BLaER1 treated with 17β-estradiol and CSF1 and Interleukin-3, amounts not matched to agents 10 nM and 100 nM (cell line): Measurements from ENCODE around the gene USP49.

Experiments
- H3K27ac ChIP-seq, 11 experiments: shearing (Covaris generic); formaldehyde crosslinking; 2 replicates each; pipeline ENCODE4 v1.8.1; 2022
- H3K27me3 ChIP-seq, 11 experiments: shearing (Covaris generic); formaldehyde crosslinking; 2 replicates each; pipeline ENCODE4 v1.8.1; 2022
- H3K36me3 ChIP-seq, 11 experiments: shearing (Covaris generic); formaldehyde crosslinking; 2 replicates each; pipeline ENCODE4 v1.8.1; 2022
- H3K4me1 ChIP-seq, 10 experiments: shearing (Covaris generic); formaldehyde crosslinking; 2 replicates each; pipeline ENCODE4 v1.8.1; 2022
- H3K4me2 ChIP-seq, 11 experiments: shearing (Covaris generic); formaldehyde crosslinking; 2 replicates each; pipeline ENCODE4 v1.8.1; 2022
- H3K4me3 ChIP-seq, 10 experiments: shearing (Covaris generic); formaldehyde crosslinking; 2 replicates each; pipeline ENCODE4 v1.8.1; 2022
- H3K9ac ChIP-seq, 11 experiments: shearing (Covaris generic); formaldehyde crosslinking; 2 replicates each; pipeline ENCODE4 v1.8.1; 2022
- H3K9me3 ChIP-seq, 11 experiments: shearing (Covaris generic); formaldehyde crosslinking; replicated peaks in 1 of 11; 2 replicates each; pipeline ENCODE4 v1.8.1; 2022
- H4K20me1 ChIP-seq, 11 experiments: shearing (Covaris generic); formaldehyde crosslinking; 2 replicates each; pipeline ENCODE4 v1.8.1; 2022
- Cebpa-rat ChIP-seq, 11 experiments: shearing (Covaris generic); IDR thresholded peaks; 2 replicates each; pipeline ENCODE4 v1.8.1; 2022

USP49 gene

DNA sequence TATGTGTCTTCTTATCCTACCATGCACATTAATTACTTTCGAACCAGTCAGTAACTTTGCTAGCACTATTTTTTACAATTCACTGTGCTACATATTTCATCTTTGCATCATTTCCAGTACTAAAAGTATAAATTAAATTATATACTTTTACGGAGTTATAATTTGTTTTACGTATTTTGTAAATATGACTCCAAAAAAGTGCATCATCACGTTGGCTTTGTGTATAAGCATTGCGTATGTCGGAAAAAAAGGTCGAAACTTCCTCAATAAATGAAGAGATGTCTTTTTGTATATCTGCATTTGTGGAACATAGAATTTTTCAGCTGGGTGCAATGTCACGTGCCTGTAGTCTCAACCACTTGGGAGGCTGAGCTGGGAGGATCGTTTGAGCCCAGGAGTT lies 52.0 kb downstream of the USP49 start:
- Histone ChIP-seq H3K4me2 (no peak overlapping the region), H3K4me3 (no peak overlapping the region), H3K36me3 (peaks cover 0 to 44% (median 15%) of the 10 kb centered on the region in 11 experiments; a peak in 15 of 22 replicates), H3K9ac (no peak overlapping the region), H3K27ac (no peak overlapping the region), H3K27me3 (no peaks in the 10 kb centered on the region), H3K9me3 (peaks cover 0 to under 1% (median 0%) of the 10 kb centered on the region in 11 experiments; a peak in 2 of 22 replicates), H3K4me1 (peaks cover 7 to 23% (median 15%) of the 10 kb centered on the region in 10 experiments; a peak in 19 of 20 replicates), H4K20me1 (0 out of 22 replicates have a peak, but pooled peaks cover 0 to 3% (median 0%) of the 10 kb centered on the region in 11 experiments)
- no peak for TF ChIP-seq Cebpa-rat (IDR thresholded peaks at IDR 0.05)

GRCh38 chr6:41840326-41840725 lies 54.8 kb downstream of the USP49 start:
- peaks cover 0 to 56% (median 21%) of the 10 kb centered on the region in 11 experiments; a peak in 15 of 22 replicates for H3K36me3 ChIP-seq
- no peak overlapping the region for H3K4me3 ChIP-seq
- no peak for TF ChIP-seq Cebpa-rat (IDR thresholded peaks at IDR 0.05)
- H3K27me3 ChIP-seq, result no peaks in the 10 kb centered on the region
- no peak overlapping the region for H3K27ac ChIP-seq
- H4K20me1 ChIP-seq, result 0 out of 22 replicates have a peak, but pooled peaks cover 0 to 5% (median 0%) of the 10 kb centered on the region in 11 experiments
- peaks cover 9 to 34% (median 21%) of the 10 kb centered on the region in 10 experiments for H3K4me1 ChIP-seq
- H3K4me2 ChIP-seq, result peak overlapping the region in 1 of 11 experiments; percentile 22; a peak in 2 of 22 replicates
- peaks cover 0 to 11% (median 8%) of the 10 kb centered on the region in 11 experiments; a peak in 17 of 22 replicates for H3K9me3 ChIP-seq
- H3K9ac ChIP-seq, result no peak overlapping the region

DNA sequence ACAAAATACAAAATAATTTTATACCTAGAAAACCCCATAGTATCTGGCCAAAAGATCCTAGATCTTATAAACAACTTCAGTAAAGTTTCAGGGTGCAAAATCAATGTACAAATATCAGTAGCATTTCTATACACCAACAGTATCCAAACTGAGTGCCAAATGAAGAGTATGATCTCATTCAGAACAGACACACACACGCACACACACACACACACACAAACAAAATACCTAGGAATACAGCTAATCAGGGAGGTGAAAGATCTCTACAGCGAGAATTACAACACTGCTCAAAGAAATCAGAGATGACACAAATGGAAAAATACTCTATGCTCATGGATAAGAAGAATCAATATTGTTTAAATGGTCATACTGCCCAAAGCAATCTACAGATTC lies 58.5 kb downstream of the USP49 start:
- H3K27me3 ChIP-seq, result no peaks in the 10 kb centered on the region
- no peak overlapping the region for H3K4me3 ChIP-seq
- H3K4me1 ChIP-seq, result peaks cover 9 to 38% (median 21%) of the 10 kb centered on the region in 10 experiments
- no peak overlapping the region for H3K9ac ChIP-seq
- H3K36me3 ChIP-seq, result peaks cover 0 to 54% (median 26%) of the 10 kb centered on the region in 11 experiments; a peak in 17 of 22 replicates
- H4K20me1 ChIP-seq, result 0 out of 22 replicates have a peak, but pooled peaks cover 0 to 5% (median 0%) of the 10 kb centered on the region in 11 experiments
- H3K9me3 ChIP-seq, result peaks cover 0 to 11% (median 8%) of the 10 kb centered on the region in 11 experiments; a peak in 17 of 22 replicates
- no peak for TF ChIP-seq Cebpa-rat (IDR thresholded peaks at IDR 0.05)
- peak overlapping the region in 5 of 11 experiments; percentile 51 to 69 (median 56); a peak in 7 of 22 replicates for H3K4me2 ChIP-seq
- H3K27ac ChIP-seq, result peak overlapping the region in 3 of 11 experiments; percentile 27 to 63 (median 48); a peak in 3 of 22 replicates

GRCh38 chr6:41836022-41836659 lies 59.0 kb downstream of the USP49 start:
- Histone ChIP-seq H3K9me3 (peaks cover 0 to 11% (median 8%) of the 10 kb centered on the region in 11 experiments; a peak in 17 of 22 replicates), H3K4me3 (no peak overlapping the region), H3K36me3 (peaks cover 0 to 54% (median 23%) of the 10 kb centered on the region in 11 experiments; a peak in 14 of 22 replicates), H3K4me1 (peaks cover 9 to 38% (median 21%) of the 10 kb centered on the region in 10 experiments), H3K27ac (peak overlapping the region in 5 of 11 experiments; percentile 20 to 63 (median 46); a peak in 8 of 22 replicates), H4K20me1 (0 out of 22 replicates have a peak, but pooled peaks cover 0 to 5% (median 0%) of the 10 kb centered on the region in 11 experiments), H3K9ac (peak overlapping the region in 1 of 11 experiments; percentile 40; a peak in 4 of 22 replicates), H3K4me2 (peak overlapping the region; percentile 15 to 69 (median 51); a peak in 18 of 22 replicates), H3K27me3 (no peaks in the 10 kb centered on the region)
- TF ChIP-seq Cebpa-rat (IDR thresholded peaks at IDR 0.05), result no peak

GRCh38 chr6:41832263-41832662 lies 62.9 kb downstream of the USP49 start:
- H3K4me2 ChIP-seq, result no peak overlapping the region
- peaks cover 4 to 21% (median 11%) of the 10 kb centered on the region in 10 experiments; a peak in 16 of 20 replicates for H3K4me1 ChIP-seq
- no peaks in the 10 kb centered on the region for H3K27me3 ChIP-seq
- no peaks in the 10 kb centered on the region for H4K20me1 ChIP-seq
- H3K36me3 ChIP-seq, result peaks cover 0 to 60% (median 24%) of the 10 kb centered on the region in 11 experiments; a peak in 16 of 22 replicates
- H3K27ac ChIP-seq, result no peak overlapping the region
- H3K4me3 ChIP-seq, result no peak overlapping the region
- H3K9me3 ChIP-seq, result peaks cover 0 to 6% (median 4%) of the 10 kb centered on the region in 11 experiments; a peak in 17 of 22 replicates
- no peak for TF ChIP-seq Cebpa-rat (IDR thresholded peaks at IDR 0.05)
- no peak overlapping the region for H3K9ac ChIP-seq

GRCh38 chr6:41826343-41827022 lies 68.7 kb downstream of the USP49 start:
- Histone ChIP-seq H3K4me3 (no peak overlapping the region), H3K4me2 (no peak overlapping the region), H4K20me1 (no peaks in the 10 kb centered on the region), H3K36me3 (peaks cover 0 to 67% (median 26%) of the 10 kb centered on the region in 11 experiments; a peak in 14 of 22 replicates), H3K27me3 (no peaks in the 10 kb centered on the region), H3K9me3 (no peaks in the 10 kb centered on the region), H3K4me1 (peaks cover 0 to 16% (median 0%) of the 10 kb centered on the region in 10 experiments; a peak in 6 of 20 replicates), H3K9ac (no peak overlapping the region), H3K27ac (no peak overlapping the region)
- TF ChIP-seq Cebpa-rat (IDR thresholded peaks at IDR 0.05), result no peak

- Histone ChIP-seq H3K9me3 (no peaks in the 10 kb centered on the region), H3K4me3 (no peak overlapping the region), H4K20me1 (no peaks in the 10 kb centered on the region), H3K36me3 (peaks cover 0 to 62% (median 17%) of the 10 kb centered on the region in 11 experiments; a peak in 13 of 22 replicates), H3K27me3 (no peaks in the 10 kb centered on the region), H3K9ac (no peak overlapping the region), H3K4me2 (peak overlapping the region in 3 of 11 experiments; percentile 8 to 37 (median 14); a peak in 5 of 22 replicates), H3K4me1 (peaks cover 0 to 16% (median 0%) of the 10 kb centered on the region in 10 experiments; a peak in 6 of 20 replicates), H3K27ac (no peak overlapping the region)
- TF ChIP-seq Cebpa-rat (IDR thresholded peaks at IDR 0.05), result no peak
Measured at GRCh38 chr6:41824571-41825569, 70.3 kb downstream of the USP49 start.

DNA sequence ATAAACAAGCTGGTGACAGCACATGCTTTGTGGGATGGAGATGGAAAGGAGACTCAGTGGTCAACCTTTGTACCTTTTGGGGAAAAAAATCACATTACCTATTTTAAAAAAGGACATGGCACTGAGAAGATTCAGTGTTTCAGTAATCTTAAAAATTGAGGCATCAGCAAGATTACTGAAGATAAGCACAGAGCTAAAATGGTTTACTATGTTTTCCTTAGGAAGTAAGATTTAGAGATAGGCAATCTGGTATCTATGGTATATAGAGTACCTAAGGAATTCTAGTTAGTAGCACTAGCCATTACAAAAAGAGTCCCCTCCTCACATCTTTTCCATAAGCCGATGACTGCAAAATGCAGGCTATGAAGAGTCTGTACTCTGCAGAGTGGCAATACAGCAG lies 72.0 kb downstream of the USP49 start:
- no peaks in the 10 kb centered on the region for H3K9me3 ChIP-seq
- no peak overlapping the region for H3K4me3 ChIP-seq
- peaks cover 0 to 23% (median 0%) of the 10 kb centered on the region in 10 experiments; a peak in 6 of 20 replicates for H3K4me1 ChIP-seq
- no peaks in the 10 kb centered on the region for H3K27me3 ChIP-seq
- H4K20me1 ChIP-seq, result no peaks in the 10 kb centered on the region
- H3K9ac ChIP-seq, result no peak overlapping the region
- no peak overlapping the region for H3K4me2 ChIP-seq
- no peak overlapping the region for H3K27ac ChIP-seq
- TF ChIP-seq Cebpa-rat (IDR thresholded peaks at IDR 0.05), result no peak
- peaks cover 0 to 58% (median 17%) of the 10 kb centered on the region in 11 experiments; a peak in 10 of 22 replicates for H3K36me3 ChIP-seq
